ENCODE measurements around the gene PIK3C2B.

The PIK3C2B gene

DNA sequence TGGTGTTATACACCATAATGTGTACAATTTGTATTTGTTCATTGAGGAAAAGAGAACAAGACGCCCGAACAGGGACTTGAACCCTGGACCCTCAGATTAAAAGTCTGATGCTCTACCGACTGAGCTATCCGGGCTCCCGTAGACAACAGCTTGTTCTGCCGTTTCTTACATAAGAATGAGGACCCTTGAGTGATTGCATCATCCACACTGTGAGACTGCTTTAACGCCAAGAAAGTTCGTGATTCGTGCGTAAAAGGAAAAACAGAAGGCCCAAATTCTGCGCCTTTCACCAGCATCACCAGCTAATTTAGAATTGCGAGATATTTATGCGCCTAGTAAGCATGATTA is 12.3 kb upstream of the PIK3C2B start:
- DNase-seq (ENCODE audit: low read depth) = peak; percentile 83
- TF ChIP-seq CTCF (IDR thresholded peaks at IDR 0.05; ENCODE audit: control insufficient read depth, extremely low read depth, insufficient read depth) = no peak
- H3K4me3 ChIP-seq (ENCODE audit: low read depth, low read length) = peak overlapping the region; percentile 61

DNA sequence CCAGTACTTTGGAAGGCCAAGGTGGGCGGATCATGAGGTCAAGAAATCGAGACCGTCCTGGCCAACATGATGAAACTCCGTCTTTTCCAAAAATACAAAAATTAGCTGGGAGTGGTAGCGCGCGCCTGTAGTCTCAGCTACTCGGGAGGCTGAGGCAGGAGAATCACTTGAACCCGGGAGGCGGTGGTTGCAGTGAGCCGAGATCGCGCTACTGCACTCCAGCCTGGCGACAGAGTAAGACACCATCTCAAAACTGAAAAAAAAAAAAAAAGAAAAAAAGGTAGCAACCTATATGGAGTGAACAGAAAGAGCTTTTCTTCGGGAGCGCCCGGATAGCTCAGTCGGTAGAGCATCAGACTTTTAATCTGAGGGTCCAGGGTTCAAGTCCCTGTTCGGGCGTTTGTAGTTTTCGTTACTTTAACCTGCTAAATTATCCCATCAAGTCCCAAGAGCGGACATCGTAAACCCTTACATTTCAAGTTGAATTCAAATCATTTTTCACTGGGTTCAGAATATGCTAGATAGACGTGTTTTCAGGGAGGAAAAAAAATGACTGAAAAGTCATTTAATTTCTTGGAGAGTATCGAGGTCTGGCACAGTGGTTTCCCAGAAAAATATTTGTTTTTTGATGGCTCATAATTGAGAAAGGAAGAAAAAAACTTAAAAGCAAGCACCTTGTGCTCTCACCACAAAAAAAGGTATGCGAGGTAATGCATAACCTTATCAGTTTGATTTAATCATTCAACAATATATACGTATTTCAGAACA is 11.8 kb upstream of the PIK3C2B start:
- DNase-seq (ENCODE audit: low read depth) = peak; percentile 87
- peak overlapping the region; percentile 61 for H3K4me3 ChIP-seq (ENCODE audit: low read depth, low read length)
- TF ChIP-seq CTCF (IDR thresholded peaks at IDR 0.05; ENCODE audit: control insufficient read depth, extremely low read depth, insufficient read depth) = no peak

- H3K4me3 ChIP-seq (ENCODE audit: low read depth, low read length) = peak overlapping the region; percentile 55
- TF ChIP-seq CTCF (IDR thresholded peaks at IDR 0.05; ENCODE audit: control insufficient read depth, extremely low read depth, insufficient read depth) = no peak
- no peak for DNase-seq (ENCODE audit: low read depth)
Observed at GRCh38 chr1:204505674-204506200, 11.1 kb upstream of the PIK3C2B start.

GRCh38 chr1:204503913-204504519 is 9.4 kb upstream of the PIK3C2B start:
- no peak for TF ChIP-seq CTCF (IDR thresholded peaks at IDR 0.05; ENCODE audit: control insufficient read depth, extremely low read depth, insufficient read depth)
- H3K4me3 ChIP-seq (ENCODE audit: low read depth, low read length) = no peak overlapping the region
- no peak for DNase-seq (ENCODE audit: low read depth)

- peak; percentile 69 for TF ChIP-seq CTCF (IDR thresholded peaks at IDR 0.05; ENCODE audit: control insufficient read depth, extremely low read depth, insufficient read depth)
- peak; percentile 50 for DNase-seq (ENCODE audit: low read depth)
- no peak overlapping the region for H3K4me3 ChIP-seq (ENCODE audit: low read depth, low read length)
Observed at GRCh38 chr1:204503122-204503912, 8.7 kb upstream of the PIK3C2B start.

- TF ChIP-seq CTCF (IDR thresholded peaks at IDR 0.05; ENCODE audit: control insufficient read depth, extremely low read depth, insufficient read depth) = no peak
- no peak overlapping the region for H3K4me3 ChIP-seq (ENCODE audit: low read depth, low read length)
Observed at GRCh38 chr1:204502241-204502640, 7.6 kb upstream of the PIK3C2B start.

More at GRCh38 chr1:204502241-204502640, 7.6 kb upstream of the PIK3C2B start:
- no peak for DNase-seq (ENCODE audit: low read depth)
